K562 (cell line): ENCODE measurements around the gene LRFN2.

Experiments used
- CBX3 ChIP-seq, 2 experiments: IDR thresholded peaks; 1 replicate in 1 of 2; 2 replicates in 1 of 2; pipeline ENCODE4 v1.6.1; 2012; ENCODE audit warnings: inconsistent platforms in 2 of 2, low read length in 2 of 2, borderline replicate concordance in 1 of 2, control low read depth in 1 of 2
- RCOR1 ChIP-seq, 2 experiments: IDR thresholded peaks; 2 replicates each; pipeline ENCODE4 v1.6.1; 2012; ENCODE audit warnings: low read depth in 2 of 2, low read length in 2 of 2, borderline replicate concordance in 1 of 2, improper control_type of control experiment in 1 of 2
- SIRT6 ChIP-seq: IDR thresholded peaks from one replicate; pipeline ENCODE4 v1.6.1; 2012; ENCODE audit warnings: low read depth, mild to moderate bottlenecking, control low read depth, inconsistent platforms, low read length, moderate library complexity
- TF ChIP-seq, protein P1 (sequence below): sonication (generic); formaldehyde crosslinking; IDR thresholded peaks from 2 replicates; pipeline ENCODE4 v1.8.1; 2022; ENCODE audit warnings: missing genetic modification reagents
- TF ChIP-seq, protein P2 (sequence below), 3 experiments: IDR thresholded peaks in 2 of 3; conservative IDR thresholded peaks in 1 of 3; 2 replicates each; pipeline ENCODE4 v1.5.1; 2011 to 2012; ENCODE audit warnings: low read length in 3 of 3, mild to moderate bottlenecking in 3 of 3, control low read depth in 2 of 3, improper control_type of control experiment in 1 of 3, inconsistent platforms in 1 of 3, low read depth in 1 of 3, mixed read lengths in 1 of 3, moderate library complexity in 1 of 3; ENCODE audit not compliant: insufficient read depth in 2 of 3

DNA sequence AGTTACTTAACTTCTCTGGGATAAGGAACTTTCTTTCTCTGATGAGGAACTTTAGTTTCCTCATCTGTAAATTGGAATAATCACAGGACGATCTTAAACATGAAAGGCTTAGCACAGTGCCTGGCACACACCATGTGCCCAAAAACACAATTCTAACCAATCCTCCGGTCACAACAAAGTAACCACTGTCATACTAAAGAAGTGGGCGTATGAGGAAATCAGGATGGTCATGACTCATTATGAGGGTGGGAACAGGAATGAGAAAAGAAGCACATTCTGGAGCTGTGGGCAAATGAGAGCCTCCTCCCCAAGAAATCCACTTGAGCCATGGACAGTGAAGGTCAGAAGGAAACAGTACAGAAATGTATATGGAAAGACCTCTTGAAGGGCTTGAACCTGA, 82.9 kb downstream of the LRFN2 start:
- TF ChIP-seq CBX3 (IDR thresholded peaks at IDR 0.05; ENCODE audit: borderline replicate concordance in 1 of 2, low read length in 2 of 2) (no peak), RCOR1 (IDR thresholded peaks at IDR 0.05; ENCODE audit: borderline replicate concordance in 1 of 2, low read depth in 2 of 2, low read length in 2 of 2) (no peak), SIRT6 (no peak)
- TF ChIP-seq, protein P1, sequence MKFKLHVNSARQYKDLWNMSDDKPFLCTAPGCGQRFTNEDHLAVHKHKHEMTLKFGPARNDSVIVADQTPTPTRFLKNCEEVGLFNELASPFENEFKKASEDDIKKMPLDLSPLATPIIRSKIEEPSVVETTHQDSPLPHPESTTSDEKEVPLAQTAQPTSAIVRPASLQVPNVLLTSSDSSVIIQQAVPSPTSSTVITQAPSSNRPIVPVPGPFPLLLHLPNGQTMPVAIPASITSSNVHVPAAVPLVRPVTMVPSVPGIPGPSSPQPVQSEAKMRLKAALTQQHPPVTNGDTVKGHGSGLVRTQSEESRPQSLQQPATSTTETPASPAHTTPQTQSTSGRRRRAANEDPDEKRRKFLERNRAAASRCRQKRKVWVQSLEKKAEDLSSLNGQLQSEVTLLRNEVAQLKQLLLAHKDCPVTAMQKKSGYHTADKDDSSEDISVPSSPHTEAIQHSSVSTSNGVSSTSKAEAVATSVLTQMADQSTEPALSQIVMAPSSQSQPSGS, result no peak
- TF ChIP-seq, protein P2, sequence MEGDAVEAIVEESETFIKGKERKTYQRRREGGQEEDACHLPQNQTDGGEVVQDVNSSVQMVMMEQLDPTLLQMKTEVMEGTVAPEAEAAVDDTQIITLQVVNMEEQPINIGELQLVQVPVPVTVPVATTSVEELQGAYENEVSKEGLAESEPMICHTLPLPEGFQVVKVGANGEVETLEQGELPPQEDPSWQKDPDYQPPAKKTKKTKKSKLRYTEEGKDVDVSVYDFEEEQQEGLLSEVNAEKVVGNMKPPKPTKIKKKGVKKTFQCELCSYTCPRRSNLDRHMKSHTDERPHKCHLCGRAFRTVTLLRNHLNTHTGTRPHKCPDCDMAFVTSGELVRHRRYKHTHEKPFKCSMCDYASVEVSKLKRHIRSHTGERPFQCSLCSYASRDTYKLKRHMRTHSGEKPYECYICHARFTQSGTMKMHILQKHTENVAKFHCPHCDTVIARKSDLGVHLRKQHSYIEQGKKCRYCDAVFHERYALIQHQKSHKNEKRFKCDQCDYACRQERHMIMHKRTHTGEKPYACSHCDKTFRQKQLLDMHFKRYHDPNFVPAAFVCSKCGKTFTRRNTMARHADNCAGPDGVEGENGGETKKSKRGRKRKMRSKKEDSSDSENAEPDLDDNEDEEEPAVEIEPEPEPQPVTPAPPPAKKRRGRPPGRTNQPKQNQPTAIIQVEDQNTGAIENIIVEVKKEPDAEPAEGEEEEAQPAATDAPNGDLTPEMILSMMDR (IDR thresholded peaks at IDR 0.05 in 2 of 3, conservative IDR thresholded peaks at IDR 0.05 in 1 of 3; ENCODE audit: insufficient read depth in 2 of 3, low read depth in 1 of 3, low read length in 3 of 3), result no peak
